A549 (cell line): ENCODE measurements around the gene CYP1A2. TPM values are rescaled to one million over a fixed set of nuclear protein-coding genes. Genes with fewer than 3 reads are reported as not detected.

ENCODE experiments used
- ATAC-seq, 2 experiments: fragments of 200-7000 bp in 1 of 2; fragments of >200 bp in 1 of 2; cut with Nextera tagmentation in 1 of 2; cut with Tn5 transposase in 1 of 2; 3 replicates each; pipeline versions ENCODE4 v1.8.0 to v1.9.1; 2018 to 2020; ENCODE audit warnings: mild to moderate bottlenecking in 1 of 2, moderate library complexity in 1 of 2
- CTCF ChIA-PET: fragments of 300-600 bp; sonication (Branson Sonifier 250); formaldehyde crosslinking; extraction: SDS; loops from one replicate; lab custom pipeline; 2021; ENCODE audit warnings: antibody characterized with exemption, inconsistent platforms; lab: Yijun Ruan, JAX
- POLR2A ChIA-PET: fragments of 350-600 bp; formaldehyde crosslinking; extraction: SDS; loops from one replicate; lab custom pipeline; 2021; ENCODE audit warnings: antibody characterized with exemption, inconsistent platforms; lab: Yijun Ruan, JAX
- DNase-seq, 2 experiments: peaks; one replicate each; pipeline versions ENCODE4 v3.0.0 to v3.0.0-alpha.2; 2011 to 2016; ENCODE audit warnings: low read depth in 1 of 2, low spot score in 1 of 2
- FAIRE-seq: peaks from 2 replicates; lab custom pipeline; 2011; peaks lifted over from hg19 to GRCh38; lab: Jason Lieb, UNC
- H3K27ac ChIP-seq, 2 experiments: fragments of >200 bp; sonication (Bioruptor Twin); formaldehyde crosslinking; 3 replicates each; pipeline ENCODE4 v1.5.1; 2016 to 2017
- H3K4me1 ChIP-seq: fragments of >200 bp; sonication (Bioruptor Twin); formaldehyde crosslinking; 3 replicates; pipeline ENCODE4 v1.6.1; 2016
- H3K4me2 ChIP-seq: fragments of >200 bp; sonication (Bioruptor Twin); formaldehyde crosslinking; 3 replicates; pipeline ENCODE4 v1.6.1; 2016
- H3K4me3 ChIP-seq: fragments of >200 bp; sonication (Bioruptor Twin); formaldehyde crosslinking; 3 replicates; pipeline ENCODE4 v1.5.1; 2016
- H3K9me3 ChIP-seq: fragments of >200 bp; sonication (Bioruptor Twin); formaldehyde crosslinking; 3 replicates; pipeline ENCODE4 v1.6.1; 2016
- BCL3 ChIP-seq: fragments of >200 bp; sonication (Bioruptor Twin); formaldehyde crosslinking; IDR thresholded peaks from 3 replicates; pipeline ENCODE4 v1.6.1; 2016
- CBX2 ChIP-seq: fragments of 200-600 bp; sonication (generic); IDR thresholded peaks from 2 replicates; pipeline ENCODE4 v1.6.1; 2016; ENCODE audit warnings: low read depth, mild to moderate bottlenecking, borderline replicate concordance
- CEBPB ChIP-seq, 2 experiments: fragments of >200 bp in 1 of 2; sonication (Bioruptor Twin) in 1 of 2; formaldehyde crosslinking in 1 of 2; IDR thresholded peaks; 2 replicates each; pipeline ENCODE4 v1.6.1; 2012 to 2016
- CTCF ChIP-seq: fragments of >200 bp; sonication (Bioruptor Twin); formaldehyde crosslinking; IDR thresholded peaks from 3 replicates; pipeline ENCODE4 v1.5.1; 2016
- EHF ChIP-seq: fragments of 250-450 bp; sonication (Bioruptor Pico); IDR thresholded peaks from 2 replicates; pipeline ENCODE4 v1.5.0; 2020; ENCODE audit warnings: mild to moderate bottlenecking
- ESRRA ChIP-seq: fragments of 150-350 bp; IDR thresholded peaks from 2 replicates; pipeline ENCODE4 v1.6.1; 2014; ENCODE audit warnings: mild to moderate bottlenecking, low read length, borderline replicate concordance
- FOXS1 ChIP-seq: fragments of 250-450 bp; sonication (Bioruptor Pico); IDR thresholded peaks from 2 replicates; pipeline ENCODE4 v1.5.0; 2020; ENCODE audit warnings: mild to moderate bottlenecking, moderate library complexity
- HES2 ChIP-seq: fragments of >200 bp; sonication (Bioruptor Twin); formaldehyde crosslinking; IDR thresholded peaks from 2 replicates; pipeline ENCODE4 v1.6.1; 2016
- HEYL ChIP-seq: fragments of 250-450 bp; sonication (Bioruptor Pico); IDR thresholded peaks from 2 replicates; pipeline ENCODE4 v1.8.0; 2021; ENCODE audit warnings: mild to moderate bottlenecking, moderate library complexity
- HOXB13 ChIP-seq: fragments of 250-450 bp; sonication (Bioruptor Pico); IDR thresholded peaks from 2 replicates; pipeline ENCODE4 v1.5.0; 2020; ENCODE audit warnings: low read depth, mild to moderate bottlenecking, moderate library complexity
- JUNB ChIP-seq: fragments of >200 bp; sonication (Bioruptor Twin); formaldehyde crosslinking; IDR thresholded peaks from 2 replicates; pipeline ENCODE4 v1.6.1; 2016
- KDM1A ChIP-seq: fragments of 200-600 bp; sonication (generic); IDR thresholded peaks from 2 replicates; pipeline ENCODE4 v1.6.1; 2016; ENCODE audit warnings: low read depth, mild to moderate bottlenecking
- MAX ChIP-seq: IDR thresholded peaks from 2 replicates; pipeline ENCODE4 v1.6.1; 2012
- NFE2L2 ChIP-seq: fragments of 150-350 bp; conservative IDR thresholded peaks from 2 replicates; pipeline ENCODE4 v1.6.1; 2014; ENCODE audit warnings: low read length
- NR3C1 ChIP-seq: fragments of >200 bp; sonication (Bioruptor Twin); formaldehyde crosslinking; IDR thresholded peaks from 3 replicates; pipeline ENCODE4 v1.6.1; 2017
- RAD21 ChIP-seq, 2 experiments: fragments of >200 bp in 1 of 2; sonication (Bioruptor Twin) in 1 of 2; formaldehyde crosslinking in 1 of 2; IDR thresholded peaks in 1 of 2; conservative IDR thresholded peaks in 1 of 2; 2 replicates in 1 of 2; 3 replicates in 1 of 2; pipeline ENCODE4 v1.6.1; 2012 to 2018; ENCODE audit warnings: inconsistent platforms in 1 of 2
- RARB ChIP-seq: fragments of 250-450 bp; sonication (Bioruptor Pico); IDR thresholded peaks from 2 replicates; pipeline ENCODE4 v1.8.0; 2021; ENCODE audit warnings: mild to moderate bottlenecking, moderate library complexity
- RCOR1 ChIP-seq: fragments of 150-350 bp; IDR thresholded peaks from 2 replicates; pipeline ENCODE4 v1.6.1; 2014; ENCODE audit warnings: antibody characterized with exemption, low read length, low read depth
- REST ChIP-seq: fragments of 200-600 bp; sonication (generic); IDR thresholded peaks from 2 replicates; pipeline ENCODE4 v1.6.1; 2016; ENCODE audit warnings: antibody characterized with exemption, mild to moderate bottlenecking, moderate library complexity
- SMC3 ChIP-seq: fragments of >200 bp; sonication (Bioruptor Twin); formaldehyde crosslinking; IDR thresholded peaks from 3 replicates; pipeline ENCODE4 v1.6.1; 2018; ENCODE audit warnings: inconsistent platforms
- TP53 ChIP-seq: fragments of 250-450 bp; sonication (Bioruptor Pico); IDR thresholded peaks from 2 replicates; pipeline ENCODE4 v1.5.0; 2021; ENCODE audit warnings: mild to moderate bottlenecking, moderate library complexity
- ZSCAN20 ChIP-seq: fragments of 250-450 bp; sonication (Bioruptor Pico); IDR thresholded peaks from 2 replicates; pipeline ENCODE4 v1.8.0; 2022; ENCODE audit warnings: mild to moderate bottlenecking, moderate library complexity
- WGBS: methylation state at CpG from one replicate; pipeline ENCODE4 v1.1.6; 2017; ENCODE audit errors: missing lambda C conversion rate; 5-methylcytosine and 5-hydroxymethylcytosine counted together
- polyA plus RNA-seq, 4 experiments: library from polyadenylated mRNA; depleted of rRNA in 3 of 4; stranded (reverse); fragments of >200 nt; fragmentation: RNase III in 1 of 4; extraction: RNeasy Plus Mini Kit Qiagen cat#74134 plus additional on column Dnase treatment in 1 of 4; gene quantifications; 2 replicates in 3 of 4; 3 replicates in 1 of 4; pipeline ENCODE4 v1.2.3, GENCODE V29; 2011 to 2017

Gene CYP1A2
- polyA plus RNA-seq, 2 of the 4 experiments (the other 2 are of a cell fraction) = not detected

GRCh38 chr15:74716651-74717050, 32.0 kb upstream of the CYP1A2 start:
- no peak overlapping the region for H3K27ac ChIP-seq
- TF ChIP-seq NR3C1 = no peak
- no peak for TF ChIP-seq CTCF
- no peak for TF ChIP-seq CEBPB (IDR thresholded peaks at IDR 0.05)
- TF ChIP-seq KDM1A = no peak
- TF ChIP-seq SMC3 = no peak
- no peak for TF ChIP-seq FOXS1 (CRISPR knock-in tag)
- TF ChIP-seq HEYL = no peak
- no peak for TF ChIP-seq BCL3
- TF ChIP-seq EHF (CRISPR knock-in tag) = no peak
- no peak for TF ChIP-seq MAX
- TF ChIP-seq HOXB13 (CRISPR knock-in tag) = no peak
- no peak for TF ChIP-seq CBX2
- TF ChIP-seq, all 56 proteins: peak for 0
- Histone ChIP-seq H3K4me1 (no peaks in the 10 kb centered on the region), H3K4me3 (no peak overlapping the region), H3K9me3 (no peaks in the 10 kb centered on the region), H3K4me2 (no peak overlapping the region)
- 75% methylated on average over 5 of the region's 5 CpGs for WGBS
- FAIRE-seq (no peak), ATAC-seq (no peak), DNase-seq (no peak)
- ChIA-PET CTCF (interaction anchor here (1.4 kb wide), 1 partner anchor 52 kb away, joined by 3 read pairs; no protein-coding TSS in a partner anchor), POLR2A (no interaction called here)

- TF ChIP-seq CTCF (no peak), ZSCAN20 (CRISPR knock-in tag) (no peak), RAD21 (conservative IDR thresholded peaks at IDR 0.05 in 1 of 2, IDR thresholded peaks at IDR 0.05 in 1 of 2) (no peak), ESRRA (no peak), TP53 (CRISPR knock-in tag) (no peak), NFE2L2 (no peak), JUNB (no peak), HOXB13 (CRISPR knock-in tag) (no peak), REST (no peak), RCOR1 (no peak), HES2 (no peak), NR3C1 (no peak), EHF (CRISPR knock-in tag) (no peak), RARB (CRISPR knock-in tag) (no peak)
- H3K4me3 ChIP-seq = no peak overlapping the region
- no peaks in the 10 kb centered on the region for H3K9me3 ChIP-seq
- CTCF ChIA-PET = interaction anchor here (1.1 to 1.7 kb wide), 2 partner anchors 47 to 87 kb away, joined by 3 to 6 read pairs; no protein-coding TSS in a partner anchor
- FAIRE-seq (no peak), ATAC-seq (no peak), DNase-seq (no peak)
- H3K4me1 ChIP-seq = peaks cover 4% of the 10 kb centered on the region; the same call in 1 of the 3 replicates
- POLR2A ChIA-PET = no interaction called here
- H3K27ac ChIP-seq = no peak overlapping the region
- no peak overlapping the region for H3K4me2 ChIP-seq
- 66% methylated on average over 7 of the region's 13 CpGs for WGBS
Measured at GRCh38 chr15:74722591-74722990, 26.1 kb upstream of the CYP1A2 start.
